Tibial nerve (tissue), 4 donors: ENCODE data around the gene BLOC1S4.

Experiments used
- CTCF ChIP-seq, 5 experiments: fragments of 200-600 bp in 3 of 5; fragments of 450-650 bp in 2 of 5; sonication (generic) in 3 of 5; IDR thresholded peaks; one replicate each; pipeline ENCODE4 v1.5.1; 2016 to 2019; ENCODE audit warnings: antibody characterized with exemption in 5 of 5, mild to moderate bottlenecking in 3 of 5, moderate library complexity in 2 of 5
- EP300 ChIP-seq, 2 donors: sonication (generic); formaldehyde crosslinking; IDR thresholded peaks; one replicate each; pipeline ENCODE4 v1.6.1; 2017; ENCODE audit warnings: antibody characterized with exemption in 2 of 2, mild to moderate bottlenecking in 1 of 2
- POLR2A ChIP-seq, 2 donors: fragments of 450-650 bp; IDR thresholded peaks; one replicate each; pipeline ENCODE4 v1.6.1; 2017; ENCODE audit warnings: antibody characterized with exemption in 2 of 2, mild to moderate bottlenecking in 2 of 2, moderate library complexity in 2 of 2

GRCh38 chr4:6753103-6753560 is 37.2 kb downstream of the BLOC1S4 start:
- TF ChIP-seq CTCF (IDR thresholded peaks at IDR 0.05): no peak
- TF ChIP-seq POLR2A (IDR thresholded peaks at IDR 0.05): no peak
- TF ChIP-seq EP300 (IDR thresholded peaks at IDR 0.05): no peak
